HG03025 (cell line): ENCODE measurements around the gene ARFRP1.
A peak's percentile ranks its signal among the peaks of the same experiment; 100 is the strongest.
"Not testable (repeated sequence)": the region's sequence is repeated elsewhere in the genome, so short reads cannot be mapped to it uniquely, and the experiment has no call there.

Experiments used
- ATAC-seq: cut with Tn5 transposase; IDR thresholded peaks from one replicate; pipeline ENCODE4 v1.9.1; 2021; ENCODE audit warnings: mild to moderate bottlenecking, moderate library complexity; ENCODE audit not compliant: unreplicated experiment, low FRiP score

The ARFRP1 gene

GRCh38 chr20:63733579-63734081, 25.9 kb upstream of the ARFRP1 start:
- no peak for ATAC-seq

GRCh38 chr20:63733117-63733516, 25.3 kb upstream of the ARFRP1 start:
- ATAC-seq: no peak

GRCh38 chr20:63732118-63733095, 24.6 kb upstream of the ARFRP1 start:
- no peak for ATAC-seq

GRCh38 chr20:63731410-63731809, 23.6 kb upstream of the ARFRP1 start:
- no peak for ATAC-seq

- ATAC-seq: not testable (repeated sequence)
Observed at GRCh38 chr20:63730189-63730733, 22.5 kb upstream of the ARFRP1 start.

- not testable (repeated sequence) for ATAC-seq
Observed at GRCh38 chr20:63722967-63723622, 15.3 kb upstream of the ARFRP1 start.

- ATAC-seq: no peak
Observed at GRCh38 chr20:63718996-63719395, 11.2 kb upstream of the ARFRP1 start.

- ATAC-seq: no peak
Observed at GRCh38 chr20:63714858-63715257, 7.1 kb upstream of the ARFRP1 start.

- no peak for ATAC-seq
Observed at GRCh38 chr20:63712191-63712590, 4.4 kb upstream of the ARFRP1 start.

GRCh38 chr20:63711085-63711645, 3.4 kb upstream of the ARFRP1 start:
- no peak for ATAC-seq

- ATAC-seq: no peak
Observed at GRCh38 chr20:63709149-63709527, 1.4 kb upstream of the ARFRP1 start.

GRCh38 chr20:63708301-63709148, 749 bp upstream of the ARFRP1 start:
- ATAC-seq: no peak

GRCh38 chr20:63706852-63707557, 771 bp downstream of the ARFRP1 start:
- peak; percentile 11 for ATAC-seq

- ATAC-seq: no peak
Observed at GRCh38 chr20:63706027-63706695, 1.6 kb downstream of the ARFRP1 start.

- no peak for ATAC-seq
Observed at GRCh38 chr20:63705232-63706026, 2.3 kb downstream of the ARFRP1 start.

- no peak for ATAC-seq
Observed at GRCh38 chr20:63704749-63705117, 3.0 kb downstream of the ARFRP1 start.

- no peak for ATAC-seq
Observed at GRCh38 chr20:63703976-63704748, 3.6 kb downstream of the ARFRP1 start.
